H1 (cell line): Measurements from ENCODE around the gene TBC1D32.

Experiments used
- ATF3 ChIP-seq: IDR thresholded peaks from 2 replicates; pipeline ENCODE4 v1.6.1; 2011; ENCODE audit warnings: low read depth, mild to moderate bottlenecking, low read length; ENCODE audit not compliant: insufficient read depth
- CHD2 ChIP-seq: IDR thresholded peaks from 2 replicates; pipeline ENCODE4 v1.6.1; 2012; ENCODE audit warnings: low read length, improper control_type of control experiment
- CREB1 ChIP-seq: IDR thresholded peaks from 2 replicates; pipeline ENCODE4 v1.6.1; 2012; ENCODE audit warnings: inconsistent platforms
- CTCF ChIP-seq, 3 experiments: IDR thresholded peaks; 1 replicate in 2 of 3; 2 replicates in 1 of 3; pipeline versions ENCODE4 v1.5.1 to v1.6.1; 2011; ENCODE audit warnings: low read length in 3 of 3, mild to moderate bottlenecking in 3 of 3, inconsistent platforms in 2 of 3, low read depth in 1 of 3, moderate library complexity in 1 of 3; ENCODE audit not compliant: insufficient read depth in 1 of 3; ENCODE audit errors: control extremely low read depth in 1 of 3
- EP300 ChIP-seq, 2 experiments: IDR thresholded peaks; 1 replicate in 1 of 2; 2 replicates in 1 of 2; pipeline ENCODE4 v1.6.1; 2011 to 2012; ENCODE audit warnings: low read depth in 2 of 2, low read length in 2 of 2, mild to moderate bottlenecking in 2 of 2, borderline replicate concordance in 1 of 2, inconsistent platforms in 1 of 2, moderate library complexity in 1 of 2
- MAFK ChIP-seq: IDR thresholded peaks from 2 replicates; pipeline ENCODE4 v1.6.1; 2012; ENCODE audit warnings: low read depth, mild to moderate bottlenecking, improper control_type of control experiment, low read length
- NRF1 ChIP-seq: IDR thresholded peaks from 2 replicates; pipeline ENCODE4 v1.6.1; 2011; ENCODE audit warnings: mild to moderate bottlenecking, low read depth, low read length, improper control_type of control experiment
- POLR2A ChIP-seq, 2 experiments: IDR thresholded peaks; 1 replicate in 1 of 2; 2 replicates in 1 of 2; pipeline ENCODE4 v1.6.1; 2011; ENCODE audit warnings: low read depth in 2 of 2, low read length in 2 of 2, mild to moderate bottlenecking in 2 of 2; ENCODE audit errors: control extremely low read depth in 1 of 2
- POLR2AphosphoS5 ChIP-seq: IDR thresholded peaks from 2 replicates; pipeline ENCODE4 v1.6.1; 2011; ENCODE audit warnings: low read depth, low read length
- SIX5 ChIP-seq: IDR thresholded peaks from 2 replicates; pipeline ENCODE4 v1.6.1; 2011; ENCODE audit warnings: mild to moderate bottlenecking, low read depth, low read length
- TCF12 ChIP-seq: IDR thresholded peaks from 2 replicates; pipeline ENCODE4 v1.6.1; 2011; ENCODE audit warnings: low read depth, mild to moderate bottlenecking, low read length
- USF2 ChIP-seq: IDR thresholded peaks from 2 replicates; pipeline ENCODE4 v1.6.1; 2011; ENCODE audit warnings: low read length, improper control_type of control experiment
- YY1 ChIP-seq: IDR thresholded peaks from 2 replicates; pipeline ENCODE4 v1.6.1; 2011; ENCODE audit warnings: low read depth, mild to moderate bottlenecking, low read length

- TF ChIP-seq CREB1 (no peak), ATF3 (no peak), CTCF (IDR thresholded peaks at IDR 0.05; ENCODE audit: control extremely low read depth in 1 of 3, insufficient read depth in 1 of 3, low read depth in 1 of 3, low read length in 3 of 3) (no peak), CHD2 (no peak), EP300 (IDR thresholded peaks at IDR 0.05; ENCODE audit: borderline replicate concordance in 1 of 2, low read depth in 2 of 2, low read length in 2 of 2) (no peak), POLR2AphosphoS5 (no peak), SIX5 (no peak), YY1 (no peak), USF2 (no peak), POLR2A (IDR thresholded peaks at IDR 0.05; ENCODE audit: control extremely low read depth in 1 of 2, low read depth in 2 of 2, low read length in 2 of 2) (no peak), MAFK (no peak), TCF12 (no peak), NRF1 (no peak)
These were observed 1.1 kb upstream of the TBC1D32 start for GRCh38 chr6:121335087-121336008.
